GM18868 (cell line): ENCODE data around the gene DGKA.

ENCODE experiments used
- ATAC-seq: cut with Tn5 transposase; IDR thresholded peaks from one replicate; pipeline ENCODE4 v1.9.1; 2021; ENCODE audit warnings: mild to moderate bottlenecking, moderate library complexity; ENCODE audit not compliant: unreplicated experiment

Gene DGKA

GRCh38 chr12:55931317-55931779 is 386 bp downstream of the DGKA start:
- ATAC-seq: no peak

- no peak for ATAC-seq
Observed at GRCh38 chr12:55931780-55932550, 1.0 kb downstream of the DGKA start.

GRCh38 chr12:55932551-55932910 is 1.6 kb downstream of the DGKA start:
- no peak for ATAC-seq

- no peak for ATAC-seq
Observed at GRCh38 chr12:55933169-55933798, 2.3 kb downstream of the DGKA start.

- no peak for ATAC-seq
Observed at GRCh38 chr12:55933799-55934742, 3.1 kb downstream of the DGKA start.

- ATAC-seq: no peak
Observed at GRCh38 chr12:55934773-55935172, 3.8 kb downstream of the DGKA start.

GRCh38 chr12:55935738-55936151 is 4.8 kb downstream of the DGKA start:
- ATAC-seq: no peak

GRCh38 chr12:55937981-55938380 is 7.0 kb downstream of the DGKA start:
- no peak for ATAC-seq

- ATAC-seq: no peak
Observed at GRCh38 chr12:55938826-55939501, 8.0 kb downstream of the DGKA start.

- ATAC-seq: peak; percentile 99
Observed at GRCh38 chr12:55940065-55940732, 9.2 kb downstream of the DGKA start.

GRCh38 chr12:55942055-55942454 is 11.1 kb downstream of the DGKA start:
- ATAC-seq: no peak

GRCh38 chr12:55942577-55943136 is 11.7 kb downstream of the DGKA start:
- ATAC-seq: no peak

GRCh38 chr12:55946553-55946952 is 15.6 kb downstream of the DGKA start:
- ATAC-seq: peak; percentile 83

GRCh38 chr12:55955344-55955743 is 24.4 kb downstream of the DGKA start:
- ATAC-seq: no peak

- ATAC-seq: no peak
Observed at GRCh38 chr12:55955800-55956508, 25.0 kb downstream of the DGKA start.

GRCh38 chr12:55957106-55957859 is 26.3 kb downstream of the DGKA start:
- ATAC-seq: no peak

GRCh38 chr12:55963760-55964159 is 32.8 kb downstream of the DGKA start:
- ATAC-seq: no peak

- no peak for ATAC-seq
Observed at GRCh38 chr12:55965240-55965639, 34.3 kb downstream of the DGKA start.
